Body of pancreas (tissue), 4 donors: Measurements from ENCODE around the gene TNFAIP8.

Experiments used
- POLR2A ChIP-seq, 3 donors: fragments of 450-650 bp; IDR thresholded peaks; one replicate each; pipeline ENCODE4 v1.6.1; 2016; ENCODE audit warnings: antibody characterized with exemption in 3 of 3, mild to moderate bottlenecking in 2 of 3
- TF ChIP-seq, protein P1 (sequence below), 7 experiments: fragments of 450-650 bp in 4 of 7; fragments of 200-600 bp in 3 of 7; sonication (generic) in 3 of 7; IDR thresholded peaks; one replicate each; pipeline ENCODE4 v1.5.1; 2016 to 2019; ENCODE audit warnings: antibody characterized with exemption in 7 of 7

DNA sequence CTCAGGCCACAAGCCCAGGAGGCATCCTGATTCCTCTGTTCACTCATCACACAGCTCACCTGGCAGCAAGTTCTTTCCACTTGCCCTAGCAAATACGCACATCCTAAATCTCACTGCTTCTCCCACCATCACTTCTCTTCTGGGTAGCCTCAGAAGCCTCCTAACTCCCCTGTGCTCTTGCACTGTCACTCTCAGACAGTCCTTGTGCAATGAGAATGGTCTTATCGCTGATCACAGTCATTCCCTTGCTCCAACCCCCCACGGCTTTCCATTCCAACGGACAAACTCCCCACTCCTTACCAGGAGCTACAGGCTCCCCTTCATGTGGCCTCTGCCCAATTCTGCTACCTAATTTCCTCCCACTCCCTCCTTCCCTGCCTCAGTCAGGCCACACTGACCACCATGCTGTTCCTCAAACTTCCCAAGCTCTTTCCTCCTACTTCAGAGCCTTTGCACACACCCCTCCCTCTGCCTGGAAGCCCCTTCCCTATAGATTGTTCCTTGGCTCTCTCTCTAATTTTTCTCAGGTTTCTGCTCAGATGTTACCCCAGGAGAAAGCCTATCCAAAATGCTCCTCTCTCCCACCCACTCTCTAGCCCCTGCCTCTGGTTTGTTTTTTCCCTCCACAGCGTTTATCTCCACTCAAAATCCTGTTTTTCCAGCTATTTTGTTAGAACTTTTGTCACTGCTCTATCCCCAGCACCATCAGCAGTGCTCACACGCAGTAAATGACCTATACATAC lies 34.1 kb upstream of the TNFAIP8 start:
- TF ChIP-seq, protein P1, sequence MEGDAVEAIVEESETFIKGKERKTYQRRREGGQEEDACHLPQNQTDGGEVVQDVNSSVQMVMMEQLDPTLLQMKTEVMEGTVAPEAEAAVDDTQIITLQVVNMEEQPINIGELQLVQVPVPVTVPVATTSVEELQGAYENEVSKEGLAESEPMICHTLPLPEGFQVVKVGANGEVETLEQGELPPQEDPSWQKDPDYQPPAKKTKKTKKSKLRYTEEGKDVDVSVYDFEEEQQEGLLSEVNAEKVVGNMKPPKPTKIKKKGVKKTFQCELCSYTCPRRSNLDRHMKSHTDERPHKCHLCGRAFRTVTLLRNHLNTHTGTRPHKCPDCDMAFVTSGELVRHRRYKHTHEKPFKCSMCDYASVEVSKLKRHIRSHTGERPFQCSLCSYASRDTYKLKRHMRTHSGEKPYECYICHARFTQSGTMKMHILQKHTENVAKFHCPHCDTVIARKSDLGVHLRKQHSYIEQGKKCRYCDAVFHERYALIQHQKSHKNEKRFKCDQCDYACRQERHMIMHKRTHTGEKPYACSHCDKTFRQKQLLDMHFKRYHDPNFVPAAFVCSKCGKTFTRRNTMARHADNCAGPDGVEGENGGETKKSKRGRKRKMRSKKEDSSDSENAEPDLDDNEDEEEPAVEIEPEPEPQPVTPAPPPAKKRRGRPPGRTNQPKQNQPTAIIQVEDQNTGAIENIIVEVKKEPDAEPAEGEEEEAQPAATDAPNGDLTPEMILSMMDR (IDR thresholded peaks at IDR 0.05) = no peak
- TF ChIP-seq POLR2A (IDR thresholded peaks at IDR 0.05) = no peak
